Epidermal melanocyte (primary cell): Measurements from ENCODE around the gene TMBIM4.
"Not testable (repeated sequence)": the region's sequence is repeated elsewhere in the genome, so short reads cannot be mapped to it uniquely, and the experiment has no call there.

ENCODE experiments used
- DNase-seq: peaks from one replicate; pipeline ENCODE4 v3.0.0; 2011; ENCODE audit warnings: low spot score; ENCODE audit not compliant: insufficient read length

The TMBIM4 gene

GRCh38 chr12:66184822-66185221 is 15.0 kb upstream of the TMBIM4 start:
- not testable (repeated sequence) for DNase-seq

GRCh38 chr12:66182956-66183355 is 13.2 kb upstream of the TMBIM4 start:
- no peak for DNase-seq

GRCh38 chr12:66176105-66176900 is 6.5 kb upstream of the TMBIM4 start:
- no peak for DNase-seq

GRCh38 chr12:66174391-66175325 is 4.9 kb upstream of the TMBIM4 start:
- not testable (repeated sequence) for DNase-seq

GRCh38 chr12:66170606-66171005 is 810 bp upstream of the TMBIM4 start:
- DNase-seq = no peak

- no peak for DNase-seq
Observed at GRCh38 chr12:66168410-66168809, 1.4 kb downstream of the TMBIM4 start.

GRCh38 chr12:66166561-66166960 is 3.2 kb downstream of the TMBIM4 start:
- no peak for DNase-seq

GRCh38 chr12:66165141-66165540 is 4.7 kb downstream of the TMBIM4 start:
- no peak for DNase-seq

- DNase-seq = no peak
Observed at GRCh38 chr12:66164349-66164821, 5.4 kb downstream of the TMBIM4 start.

- DNase-seq = no peak
Observed at GRCh38 chr12:66163289-66163688, 6.5 kb downstream of the TMBIM4 start.

- DNase-seq = no peak
Observed at GRCh38 chr12:66162701-66163100, 7.1 kb downstream of the TMBIM4 start.

GRCh38 chr12:66160704-66161103 is 9.1 kb downstream of the TMBIM4 start:
- no peak for DNase-seq

- no peak for DNase-seq
Observed at GRCh38 chr12:66159123-66159522, 10.7 kb downstream of the TMBIM4 start.

GRCh38 chr12:66156654-66157053 is 13.1 kb downstream of the TMBIM4 start:
- DNase-seq = no peak

- no peak for DNase-seq
Observed at GRCh38 chr12:66154776-66155175, 15.0 kb downstream of the TMBIM4 start.

GRCh38 chr12:66152732-66153131 is 17.1 kb downstream of the TMBIM4 start:
- DNase-seq = no peak

- DNase-seq = no peak
Observed at GRCh38 chr12:66149702-66150398, 19.9 kb downstream of the TMBIM4 start.

GRCh38 chr12:66144791-66145754 is 24.7 kb downstream of the TMBIM4 start:
- DNase-seq = no peak

- no peak for DNase-seq
Observed at GRCh38 chr12:66143868-66144267, 25.9 kb downstream of the TMBIM4 start.

- no peak for DNase-seq
Observed at GRCh38 chr12:66142826-66143225, 27.0 kb downstream of the TMBIM4 start.
